HG03097 (cell line): ENCODE data around the gene CLEC17A.

Source experiments
- ATAC-seq: cut with Tn5 transposase; IDR thresholded peaks from one replicate; pipeline ENCODE4 v1.9.1; 2021; ENCODE audit not compliant: unreplicated experiment, low FRiP score

The CLEC17A gene

GRCh38 chr19:14639536-14640277 lies 56.8 kb downstream of the CLEC17A start:
- ATAC-seq = no peak

GRCh38 chr19:14648506-14648905 lies 65.6 kb downstream of the CLEC17A start:
- ATAC-seq = no peak

- ATAC-seq = no peak
Observed at GRCh38 chr19:14649020-14649419, 66.1 kb downstream of the CLEC17A start.

- no peak for ATAC-seq
Observed at GRCh38 chr19:14650161-14650560, 67.3 kb downstream of the CLEC17A start.

GRCh38 chr19:14654786-14655560 lies 72.1 kb downstream of the CLEC17A start:
- ATAC-seq = no peak

GRCh38 chr19:14655726-14656125 lies 72.8 kb downstream of the CLEC17A start:
- ATAC-seq = no peak

GRCh38 chr19:14659874-14660489 lies 77.1 kb downstream of the CLEC17A start:
- ATAC-seq = no peak

GRCh38 chr19:14661372-14661924 lies 78.6 kb downstream of the CLEC17A start:
- no peak for ATAC-seq
